K562 (cell line): ENCODE results near the gene ADAM15. TPM values are rescaled to one million over a fixed set of nuclear protein-coding genes. Genes with fewer than 3 reads are reported as not detected.

ENCODE experiments used
- ARID2 ChIP-seq: fragments of 450-650 bp; IDR thresholded peaks from 2 replicates; pipeline ENCODE4 v1.6.1; 2017; ENCODE audit warnings: antibody characterized with exemption, mild to moderate bottlenecking
- ATF3 ChIP-seq, 2 experiments: fragments of 450-650 bp in 1 of 2; sonication (generic) in 1 of 2; formaldehyde crosslinking in 1 of 2; IDR thresholded peaks in 1 of 2; conservative IDR thresholded peaks in 1 of 2; 2 replicates each; pipeline versions ENCODE4 v1.6.1 to v1.8.1; 2016 to 2023; ENCODE audit warnings: mild to moderate bottlenecking in 2 of 2, moderate library complexity in 2 of 2, inconsistent platforms in 1 of 2, missing genetic modification reagents in 1 of 2
- C11orf30 ChIP-seq: fragments of 450-650 bp; IDR thresholded peaks from 2 replicates; pipeline ENCODE4 v1.6.1; 2016; ENCODE audit warnings: low read depth, mild to moderate bottlenecking
- CHCHD3 ChIP-seq: fragments of 250-450 bp; sonication (Bioruptor Pico); IDR thresholded peaks from 2 replicates; pipeline ENCODE4 v2.1.2; 2022; ENCODE audit warnings: mild to moderate bottlenecking
- ETV1 ChIP-seq: fragments of 450-650 bp; conservative IDR thresholded peaks from 2 replicates; pipeline ENCODE4 v1.6.1; 2016; ENCODE audit warnings: missing genetic modification characterization, control low read depth, low read depth, missing compliant biosample characterization
- GATAD2A ChIP-seq: fragments of 450-650 bp; IDR thresholded peaks from 2 replicates; pipeline ENCODE4 v1.6.1; 2017
- HNRNPUL1 ChIP-seq: fragments of 200-400 bp; formaldehyde crosslinking; IDR thresholded peaks from 2 replicates; pipeline ENCODE4 v1.6.1; 2017; ENCODE audit warnings: low read length
- NEUROD1 ChIP-seq: fragments of 150-350 bp; IDR thresholded peaks from 2 replicates; pipeline ENCODE4 v1.6.1; 2014; ENCODE audit warnings: borderline replicate concordance, low read length, low read depth; ENCODE audit not compliant: partially characterized antibody
- NR0B1 ChIP-seq: fragments of 450-650 bp; IDR thresholded peaks from one replicate; pipeline ENCODE4 v1.6.1; 2018; ENCODE audit warnings: mild to moderate bottlenecking, moderate library complexity; ENCODE audit not compliant: partially characterized antibody
- PHF8 ChIP-seq: fragments of 200-600 bp; sonication (generic); IDR thresholded peaks from 2 replicates; pipeline ENCODE4 v1.6.1; 2012; ENCODE audit warnings: mixed run types, mild to moderate bottlenecking, inconsistent platforms, low read length, moderate library complexity, borderline replicate concordance
- POLR2AphosphoS5 ChIP-seq: IDR thresholded peaks from 2 replicates; pipeline ENCODE4 v1.6.1; 2011; ENCODE audit warnings: mild to moderate bottlenecking, low read depth, low read length, moderate library complexity; ENCODE audit not compliant: control insufficient read depth, insufficient read depth
- PRMT5 ChIP-seq: sonication (generic); formaldehyde crosslinking; IDR thresholded peaks from 2 replicates; pipeline ENCODE4 v1.5.0; 2020; ENCODE audit warnings: missing genetic modification reagents
- SFPQ ChIP-seq: fragments of 200-400 bp; formaldehyde crosslinking; IDR thresholded peaks from 2 replicates; pipeline ENCODE4 v1.6.1; 2017; ENCODE audit warnings: mild to moderate bottlenecking, low read depth, low read length, moderate library complexity
- SIN3B ChIP-seq: fragments of 450-650 bp; IDR thresholded peaks from 2 replicates; pipeline ENCODE4 v1.6.1; 2017; ENCODE audit warnings: low read depth, mild to moderate bottlenecking, moderate library complexity
- TCF7L2 ChIP-seq: fragments of 150-350 bp; IDR thresholded peaks from 2 replicates; pipeline ENCODE4 v1.6.1; 2016; ENCODE audit warnings: low read depth, mild to moderate bottlenecking, low read length, moderate library complexity
- VEZF1 ChIP-seq: fragments of 200-800 bp; sonication (Bioruptor generic); IDR thresholded peaks from 2 replicates; pipeline ENCODE4 v1.6.1; 2017; ENCODE audit warnings: missing genetic modification characterization, missing compliant biosample characterization
- ZNF232 ChIP-seq: sonication (generic); formaldehyde crosslinking; IDR thresholded peaks from 2 replicates; pipeline ENCODE4 v1.8.0; 2022; ENCODE audit warnings: mild to moderate bottlenecking, missing genetic modification reagents
- ZNF511 ChIP-seq: sonication (generic); formaldehyde crosslinking; IDR thresholded peaks from 2 replicates; pipeline ENCODE4 v1.8.0; 2022; ENCODE audit warnings: mild to moderate bottlenecking, missing genetic modification reagents
- ZNF584 ChIP-seq: fragments of 200-800 bp; sonication (Bioruptor generic); IDR thresholded peaks from 2 replicates; pipeline ENCODE4 v1.6.1; 2016; ENCODE audit warnings: low read depth, mild to moderate bottlenecking, missing genetic modification characterization, missing compliant biosample characterization
- ZNF655 ChIP-seq: fragments of 250-450 bp; sonication (Bioruptor Pico); IDR thresholded peaks from 2 replicates; pipeline ENCODE4 v1.5.0; 2021
- polyA plus RNA-seq, 8 experiments: library from polyadenylated mRNA; depleted of rRNA in 4 of 8; stranded (reverse) in 5 of 8; unstranded in 3 of 8; fragments of >200 nt; fragmentation: Nextera tagmentation in 2 of 8; fragmentation: Illumina TruSeq in 1 of 8; extraction: Ambion mirVana in 2 of 8; extraction: Trizol in 1 of 8; gene quantifications; 2 replicates each; pipeline versions ENCODE4 v1.2.1 to v1.2.3, GENCODE V29; 2011 to 2014; ENCODE audit warnings: inconsistent platforms in 1 of 8, missing spikeins in 1 of 8
- total RNA-seq, 7 experiments: library from RNA; depleted of rRNA in 6 of 7; stranded (reverse); fragments of >200 nt in 6 of 7; fragmentation: Illumina TruSeq in 2 of 7; extraction: Trizol in 2 of 7; gene quantifications; 2 replicates each; pipeline versions ENCODE4 v1.2.1 to v1.2.3, GENCODE V29; 2011 to 2021; ENCODE audit warnings: low replicate concordance in 1 of 7

The ADAM15 gene
- total and polyA plus RNA-seq, 9 of the 15 experiments (the other 6 are each of a cell fraction or from before 2014, with no cell fraction given): 0.69 to 72.3 (median 32.8) TPM

- peak; percentile 40; the same call in 1 of the 2 replicates for TF ChIP-seq ATF3 (IDR thresholded peaks at IDR 0.05)
- no peak for TF ChIP-seq ATF3 (CRISPR knock-in tag; conservative IDR thresholded peaks at IDR 0.05)
- no peak for TF ChIP-seq POLR2AphosphoS5
- TF ChIP-seq NEUROD1: peak; percentile 39
- TF ChIP-seq SFPQ: no peak
- no peak for TF ChIP-seq PRMT5 (CRISPR knock-in tag)
- no peak for TF ChIP-seq HNRNPUL1
- no peak for TF ChIP-seq GATAD2A
- peak; percentile 89 for TF ChIP-seq VEZF1 (CRISPR knock-in tag)
- no peak for TF ChIP-seq NR0B1
- peak; percentile 84 for TF ChIP-seq ETV1 (tag)
- no peak for TF ChIP-seq CHCHD3
- no peak for TF ChIP-seq ZNF655 (CRISPR knock-in tag)
- no peak for TF ChIP-seq TCF7L2
- TF ChIP-seq ARID2: no peak
- no peak for TF ChIP-seq C11orf30
- TF ChIP-seq PHF8: no peak
- TF ChIP-seq ZNF511: no peak
- TF ChIP-seq SIN3B: no peak
- TF ChIP-seq ZNF584 (CRISPR knock-in tag): peak; percentile 72
- no peak for TF ChIP-seq ZNF232 (CRISPR knock-in tag)
Observed at GRCh38 chr1:155003766-155004351, 47.3 kb upstream of the ADAM15 start (continued).
